Kidney tubule cell (primary cell): ENCODE data around the gene PCGF3.

Experiments used
- DNase-seq: peaks from one replicate; pipeline ENCODE4 v3.0.0-alpha.2; 2018; ENCODE audit warnings: low spot score

The PCGF3 gene

GRCh38 chr4:705278-706082 lies at the start of gene PCGF3:
Gene PCGF3 (plus strand): TSS chr4:705832. CDS start chr4:733681, 27,849 bp downstream.
- peak; percentile 95 for DNase-seq

GRCh38 chr4:656436-657337 lies 48.9 kb upstream of the PCGF3 start:
- DNase-seq, result peak; percentile 57

- no peak for DNase-seq
Observed at GRCh38 chr4:657338-657833, 48.2 kb upstream of the PCGF3 start.

GRCh38 chr4:657834-658667 lies 47.6 kb upstream of the PCGF3 start:
- no peak for DNase-seq

- no peak for DNase-seq
Observed at GRCh38 chr4:658681-659667, 46.7 kb upstream of the PCGF3 start.

- no peak for DNase-seq
Observed at GRCh38 chr4:659851-660250, 45.8 kb upstream of the PCGF3 start.

GRCh38 chr4:660401-660800 lies 45.2 kb upstream of the PCGF3 start:
- no peak for DNase-seq

- DNase-seq, result no peak
Observed at GRCh38 chr4:661231-661630, 44.4 kb upstream of the PCGF3 start.

- no peak for DNase-seq
Observed at GRCh38 chr4:661881-662761, 43.5 kb upstream of the PCGF3 start.

- DNase-seq, result no peak
Observed at GRCh38 chr4:663046-663437, 42.6 kb upstream of the PCGF3 start.

GRCh38 chr4:663438-664428 lies 41.9 kb upstream of the PCGF3 start:
- peak; percentile 39 for DNase-seq

- DNase-seq, result no peak
Observed at GRCh38 chr4:664713-665231, 40.9 kb upstream of the PCGF3 start.

- no peak for DNase-seq
Observed at GRCh38 chr4:665381-665750, 40.3 kb upstream of the PCGF3 start.

GRCh38 chr4:665751-666435 lies 39.7 kb upstream of the PCGF3 start:
- DNase-seq, result no peak

GRCh38 chr4:666436-666810 lies 39.2 kb upstream of the PCGF3 start:
- DNase-seq, result no peak

GRCh38 chr4:666822-667544 lies 38.6 kb upstream of the PCGF3 start:
- DNase-seq, result no peak

- no peak for DNase-seq
Observed at GRCh38 chr4:667545-667925, 38.1 kb upstream of the PCGF3 start.
